Suprapubic skin (tissue), 3 donors: ENCODE data around the gene USP48.

ENCODE experiments used
- POLR2AphosphoS5 ChIP-seq, 3 donors: sonication (generic); formaldehyde crosslinking; IDR thresholded peaks; one replicate each; pipeline ENCODE4 v1.6.1; 2017; ENCODE audit warnings: antibody characterized with exemption in 3 of 3
- TF ChIP-seq, protein P1 (sequence below), 2 donors: fragments of 200-600 bp in 1 of 2; fragments of 450-650 bp in 1 of 2; sonication (generic) in 1 of 2; IDR thresholded peaks; one replicate each; pipeline ENCODE4 v1.5.1; 2016 to 2019; ENCODE audit warnings: antibody characterized with exemption in 2 of 2, mild to moderate bottlenecking in 1 of 2, moderate library complexity in 1 of 2

DNA sequence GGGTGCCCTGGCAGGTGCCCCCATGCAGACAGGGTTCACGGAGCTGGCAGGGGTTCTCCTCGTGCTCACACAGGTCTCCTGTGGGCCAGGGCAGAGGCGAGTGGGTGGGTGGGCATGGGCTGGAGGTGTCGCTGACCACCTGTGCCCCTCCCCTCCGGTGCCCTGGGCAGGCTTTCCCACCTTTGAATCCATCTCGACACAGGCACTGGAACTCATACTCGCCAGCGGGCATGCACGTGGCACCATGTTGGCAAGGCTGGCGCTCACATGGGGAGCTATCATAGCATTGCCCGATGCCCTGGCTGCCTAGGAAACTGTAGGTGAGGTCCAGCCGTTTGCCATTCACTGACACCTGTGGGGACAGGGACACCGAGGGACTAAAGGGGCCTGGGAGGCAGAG lies 45.1 kb upstream of the USP48 start:
- TF ChIP-seq, protein P1, sequence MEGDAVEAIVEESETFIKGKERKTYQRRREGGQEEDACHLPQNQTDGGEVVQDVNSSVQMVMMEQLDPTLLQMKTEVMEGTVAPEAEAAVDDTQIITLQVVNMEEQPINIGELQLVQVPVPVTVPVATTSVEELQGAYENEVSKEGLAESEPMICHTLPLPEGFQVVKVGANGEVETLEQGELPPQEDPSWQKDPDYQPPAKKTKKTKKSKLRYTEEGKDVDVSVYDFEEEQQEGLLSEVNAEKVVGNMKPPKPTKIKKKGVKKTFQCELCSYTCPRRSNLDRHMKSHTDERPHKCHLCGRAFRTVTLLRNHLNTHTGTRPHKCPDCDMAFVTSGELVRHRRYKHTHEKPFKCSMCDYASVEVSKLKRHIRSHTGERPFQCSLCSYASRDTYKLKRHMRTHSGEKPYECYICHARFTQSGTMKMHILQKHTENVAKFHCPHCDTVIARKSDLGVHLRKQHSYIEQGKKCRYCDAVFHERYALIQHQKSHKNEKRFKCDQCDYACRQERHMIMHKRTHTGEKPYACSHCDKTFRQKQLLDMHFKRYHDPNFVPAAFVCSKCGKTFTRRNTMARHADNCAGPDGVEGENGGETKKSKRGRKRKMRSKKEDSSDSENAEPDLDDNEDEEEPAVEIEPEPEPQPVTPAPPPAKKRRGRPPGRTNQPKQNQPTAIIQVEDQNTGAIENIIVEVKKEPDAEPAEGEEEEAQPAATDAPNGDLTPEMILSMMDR (IDR thresholded peaks at IDR 0.05): no peak
- no peak for TF ChIP-seq POLR2AphosphoS5 (IDR thresholded peaks at IDR 0.05)
